Measurements from ENCODE around the gene ARFGAP1.

The ARFGAP1 gene

GRCh38 chr20:63337786-63338420 is 65.3 kb downstream of the ARFGAP1 start:
- H3K36me3 ChIP-seq (replicated peaks; ENCODE audit: low read depth, low read length): no peaks in the 10 kb centered on the region
- no peaks in the 10 kb centered on the region for H3K27me3 ChIP-seq (ENCODE audit: low read depth, low read length)
- no peak overlapping the region for H2AFZ ChIP-seq (ENCODE audit: low read depth, low read length)
- no peak overlapping the region for H3K9ac ChIP-seq (ENCODE audit: low read length)
- H3K4me3 ChIP-seq (ENCODE audit: low read length): no peak overlapping the region
- no peaks in the 10 kb centered on the region for H4K20me1 ChIP-seq (ENCODE audit: insufficient read depth, low read length)
- no peaks in the 10 kb centered on the region for H3K79me2 ChIP-seq (ENCODE audit: low read length)
- no peaks in the 10 kb centered on the region for H3K9me3 ChIP-seq (ENCODE audit: insufficient read depth, low read length)
- TF ChIP-seq, protein P1, sequence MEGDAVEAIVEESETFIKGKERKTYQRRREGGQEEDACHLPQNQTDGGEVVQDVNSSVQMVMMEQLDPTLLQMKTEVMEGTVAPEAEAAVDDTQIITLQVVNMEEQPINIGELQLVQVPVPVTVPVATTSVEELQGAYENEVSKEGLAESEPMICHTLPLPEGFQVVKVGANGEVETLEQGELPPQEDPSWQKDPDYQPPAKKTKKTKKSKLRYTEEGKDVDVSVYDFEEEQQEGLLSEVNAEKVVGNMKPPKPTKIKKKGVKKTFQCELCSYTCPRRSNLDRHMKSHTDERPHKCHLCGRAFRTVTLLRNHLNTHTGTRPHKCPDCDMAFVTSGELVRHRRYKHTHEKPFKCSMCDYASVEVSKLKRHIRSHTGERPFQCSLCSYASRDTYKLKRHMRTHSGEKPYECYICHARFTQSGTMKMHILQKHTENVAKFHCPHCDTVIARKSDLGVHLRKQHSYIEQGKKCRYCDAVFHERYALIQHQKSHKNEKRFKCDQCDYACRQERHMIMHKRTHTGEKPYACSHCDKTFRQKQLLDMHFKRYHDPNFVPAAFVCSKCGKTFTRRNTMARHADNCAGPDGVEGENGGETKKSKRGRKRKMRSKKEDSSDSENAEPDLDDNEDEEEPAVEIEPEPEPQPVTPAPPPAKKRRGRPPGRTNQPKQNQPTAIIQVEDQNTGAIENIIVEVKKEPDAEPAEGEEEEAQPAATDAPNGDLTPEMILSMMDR (IDR thresholded peaks at IDR 0.05; ENCODE audit: low read depth, low read length): no peak
- TF ChIP-seq EZH2phosphoT487 (IDR thresholded peaks at IDR 0.05; ENCODE audit: low read depth): no peak
- H3K27ac ChIP-seq (ENCODE audit: low read length): no peak overlapping the region
- H3K4me1 ChIP-seq (ENCODE audit: low read length): no peaks in the 10 kb centered on the region
- H3K4me2 ChIP-seq (ENCODE audit: low read length): no peak overlapping the region
